Type B pancreatic cell (in vitro differentiated cells): ENCODE data around the gene CDH24. TPM values are rescaled to one million over a fixed set of nuclear protein-coding genes. Genes with fewer than 3 reads are reported as not detected.

Experiments used
- DNase-seq: peaks from one replicate; pipeline ENCODE4 v3.0.0; 2021; ENCODE audit warnings: mixed read lengths; ENCODE audit not compliant: unreplicated experiment; ENCODE audit errors: extremely low spot score
- H3K27ac Mint-ChIP-seq: 2 replicates; pipeline ENCODE4 v1.8.0; 2021; ENCODE audit warnings: mild to moderate bottlenecking, mixed read lengths
- H3K27me3 Mint-ChIP-seq: 2 replicates; pipeline ENCODE4 v1.8.0; 2021; ENCODE audit warnings: mixed read lengths
- H3K36me3 Mint-ChIP-seq: 2 replicates; pipeline ENCODE4 v1.8.0; 2021; ENCODE audit warnings: mixed read lengths
- H3K4me1 Mint-ChIP-seq: one replicate; pipeline ENCODE4 v1.8.0; 2021; ENCODE audit warnings: mixed read lengths; ENCODE audit not compliant: unreplicated experiment
- H3K4me3 Mint-ChIP-seq: 2 replicates; pipeline ENCODE4 v1.8.0; 2021; ENCODE audit warnings: mild to moderate bottlenecking, mixed read lengths
- H3K9me3 Mint-ChIP-seq: 2 replicates; pipeline ENCODE4 v1.8.0; 2021; ENCODE audit warnings: mixed read lengths
- CTCF ChIP-seq: fragments of 200-600 bp; sonication (generic); conservative IDR thresholded peaks from 2 replicates; pipeline ENCODE4 v1.5.0; 2021; ENCODE audit warnings: antibody characterized with exemption, mild to moderate bottlenecking
- total RNA-seq: library from RNA; stranded (reverse); gene quantifications from 2 replicates; pipeline ENCODE4 v1.2.1, GENCODE V29; 2021; ENCODE audit warnings: low replicate concordance

CDH24 gene
- total RNA-seq, 1 donor from 2014 or later, result 20.4 TPM

GRCh38 chr14:23104070-23104590 is 46.8 kb upstream of the CDH24 start:
- H3K4me3 Mint-ChIP-seq, result no peak overlapping the region

GRCh38 chr14:23103581-23103980 is 46.3 kb upstream of the CDH24 start:
- Mint-ChIP-seq H3K4me3 (no peak overlapping the region), H3K9me3 (no peaks in the 10 kb centered on the region), H3K36me3 (peaks cover 6% of the 10 kb centered on the region), H3K4me1 (peaks cover 27% of the 10 kb centered on the region), H3K27me3 (peaks cover 16% of the 10 kb centered on the region), H3K27ac (no peak overlapping the region)
- no peak for TF ChIP-seq CTCF
- DNase-seq, result no peak

More at GRCh38 chr14:23104070-23104590, 46.8 kb upstream of the CDH24 start:
- peaks cover 2% of the 10 kb centered on the region for H3K36me3 Mint-ChIP-seq
- peaks cover 27% of the 10 kb centered on the region for H3K4me1 Mint-ChIP-seq
- no peaks in the 10 kb centered on the region for H3K9me3 Mint-ChIP-seq
- DNase-seq, result no peak
- H3K27ac Mint-ChIP-seq, result no peak overlapping the region
- TF ChIP-seq CTCF, result no peak
- peaks cover 16% of the 10 kb centered on the region for H3K27me3 Mint-ChIP-seq

- Mint-ChIP-seq H3K9me3 (no peaks in the 10 kb centered on the region), H3K36me3 (peaks cover 7% of the 10 kb centered on the region), H3K27me3 (peaks cover 16% of the 10 kb centered on the region), H3K4me3 (no peak overlapping the region), H3K4me1 (peaks cover 27% of the 10 kb centered on the region), H3K27ac (no peak overlapping the region)
- DNase-seq, result no peak
- TF ChIP-seq CTCF, result no peak
These were observed 45.5 kb upstream of the CDH24 start for GRCh38 chr14:23102801-23103200.

GRCh38 chr14:23101986-23102625 is 44.8 kb upstream of the CDH24 start:
- H3K4me1 Mint-ChIP-seq, result peaks cover 29% of the 10 kb centered on the region
- peaks cover 16% of the 10 kb centered on the region for H3K27me3 Mint-ChIP-seq
- peaks cover 14% of the 10 kb centered on the region for H3K36me3 Mint-ChIP-seq
- H3K9me3 Mint-ChIP-seq, result no peaks in the 10 kb centered on the region
- no peak overlapping the region for H3K4me3 Mint-ChIP-seq
- no peak overlapping the region for H3K27ac Mint-ChIP-seq
- DNase-seq, result no peak
- no peak for TF ChIP-seq CTCF

- peaks cover 26% of the 10 kb centered on the region for H3K4me1 Mint-ChIP-seq
- no peak for TF ChIP-seq CTCF
- H3K27ac Mint-ChIP-seq, result no peak overlapping the region
- H3K36me3 Mint-ChIP-seq, result peaks cover 17% of the 10 kb centered on the region
- DNase-seq, result no peak
- peaks cover 16% of the 10 kb centered on the region for H3K27me3 Mint-ChIP-seq
- H3K9me3 Mint-ChIP-seq, result no peaks in the 10 kb centered on the region
- no peak overlapping the region for H3K4me3 Mint-ChIP-seq
These were observed 44.1 kb upstream of the CDH24 start for GRCh38 chr14:23101213-23101970.
